Thoracic aorta (tissue), 2 donors: ENCODE measurements around the gene CDC42BPA. TPM values are rescaled to one million over a fixed set of nuclear protein-coding genes. Genes with fewer than 3 reads are reported as not detected.

Experiments used
- ATAC-seq: fragments of 150-250 bp; one replicate; pipeline ENCODE4 v1.8.0; 2017; ENCODE audit warnings: low read depth; ENCODE audit not compliant: insufficient number of reproducible peaks, low FRiP score
- DNase-seq: peaks from one replicate; pipeline ENCODE4 v3.0.0-alpha.2; 2020; ENCODE audit warnings: low spot score
- H3K27ac ChIP-seq, 2 donors: fragments of 200-600 bp; sonication (generic); 1 replicate in 1 of 2; 2 replicates in 1 of 2; pipeline ENCODE4 v1.5.1; 2016; ENCODE audit warnings: mild to moderate bottlenecking in 2 of 2, moderate library complexity in 2 of 2
- H3K27me3 ChIP-seq: fragments of 200-600 bp; sonication (generic); replicated peaks from 2 replicates; pipeline ENCODE4 v1.6.0; 2016; ENCODE audit warnings: mild to moderate bottlenecking; ENCODE audit not compliant: insufficient read depth
- H3K36me3 ChIP-seq: fragments of 200-600 bp; sonication (generic); one replicate; pipeline ENCODE4 v1.5.1; 2016
- H3K4me1 ChIP-seq, 2 donors: fragments of 200-600 bp; sonication (generic); 1 replicate in 1 of 2; 2 replicates in 1 of 2; pipeline versions ENCODE4 v1.5.1 to v1.6.0; 2016; ENCODE audit warnings: low read depth in 2 of 2, mild to moderate bottlenecking in 1 of 2; ENCODE audit not compliant: control insufficient read depth in 1 of 2
- H3K4me3 ChIP-seq: fragments of 200-600 bp; sonication (generic); 2 replicates; pipeline ENCODE4 v1.5.1; 2016; ENCODE audit warnings: mild to moderate bottlenecking
- H3K9me3 ChIP-seq: fragments of 200-600 bp; sonication (generic); 2 replicates; pipeline ENCODE4 v1.5.1; 2016
- CTCF ChIP-seq: fragments of 200-600 bp; sonication (generic); IDR thresholded peaks from one replicate; pipeline ENCODE4 v1.5.1; 2019; ENCODE audit warnings: antibody characterized with exemption
- total RNA-seq, 2 donors: library from RNA; depleted of rRNA; stranded (reverse); fragments of >200 nt; gene quantifications; one replicate each; pipeline versions ENCODE4 v1.1.0 to v1.2.3, GENCODE V29; 2016

CDC42BPA gene
- total RNA-seq, 2 donors from 2014 or later: 62.4 to 89.7 TPM

- Histone ChIP-seq H3K36me3 (no peaks in the 10 kb centered on the region), H3K4me1 (peaks cover 18 to 23% of the 10 kb centered on the region in 2 donors), H3K9me3 (no peaks in the 10 kb centered on the region), H3K27ac (no peak overlapping the region), H3K27me3 (no peaks in the 10 kb centered on the region), H3K4me3 (no peak overlapping the region)
- ATAC-seq: no peak
- no peak for TF ChIP-seq CTCF
- DNase-seq: no peak
Measured at GRCh38 chr1:227306689-227307088, 11.6 kb downstream of the CDC42BPA start.

- no peak overlapping the region for H3K27ac ChIP-seq
- ATAC-seq (no peak), DNase-seq (no peak)
- no peak overlapping the region for H3K4me3 ChIP-seq
- H3K4me1 ChIP-seq: peaks cover 18 to 23% of the 10 kb centered on the region in 2 donors
- no peaks in the 10 kb centered on the region for H3K9me3 ChIP-seq
- H3K27me3 ChIP-seq: no peaks in the 10 kb centered on the region
- no peak for TF ChIP-seq CTCF
- H3K36me3 ChIP-seq: no peaks in the 10 kb centered on the region
Measured at GRCh38 chr1:227305894-227306626, 12.2 kb downstream of the CDC42BPA start.

- ATAC-seq (no peak), DNase-seq (no peak)
- Histone ChIP-seq H3K4me3 (no peak overlapping the region), H3K36me3 (no peaks in the 10 kb centered on the region), H3K27ac (no peak overlapping the region), H3K27me3 (no peaks in the 10 kb centered on the region), H3K9me3 (no peaks in the 10 kb centered on the region), H3K4me1 (peaks cover 13 to 23% of the 10 kb centered on the region in 2 donors)
- TF ChIP-seq CTCF: no peak
Measured at GRCh38 chr1:227304665-227305064, 13.6 kb downstream of the CDC42BPA start.

GRCh38 chr1:227303662-227304061 lies 14.6 kb downstream of the CDC42BPA start:
- TF ChIP-seq CTCF: no peak
- H3K27me3 ChIP-seq: no peaks in the 10 kb centered on the region
- ATAC-seq (no peak), DNase-seq (no peak)
- H3K27ac ChIP-seq: no peak overlapping the region
- no peaks in the 10 kb centered on the region for H3K9me3 ChIP-seq
- H3K4me1 ChIP-seq: peaks cover 9 to 24% of the 10 kb centered on the region in 2 donors
- H3K4me3 ChIP-seq: no peak overlapping the region
- no peaks in the 10 kb centered on the region for H3K36me3 ChIP-seq

GRCh38 chr1:227300682-227301081 lies 17.6 kb downstream of the CDC42BPA start:
- no peak overlapping the region for H3K4me3 ChIP-seq
- no peaks in the 10 kb centered on the region for H3K36me3 ChIP-seq
- no peaks in the 10 kb centered on the region for H3K9me3 ChIP-seq
- DNase-seq (no peak), ATAC-seq (no peak)
- no peak for TF ChIP-seq CTCF
- H3K27me3 ChIP-seq: no peaks in the 10 kb centered on the region
- peaks cover 6 to 23% of the 10 kb centered on the region in 2 donors for H3K4me1 ChIP-seq
- no peak overlapping the region for H3K27ac ChIP-seq
